HepG2 (cell line): ENCODE data around the gene ADAR. TPM values are rescaled to one million over a fixed set of nuclear protein-coding genes. Genes with fewer than 3 reads are reported as not detected.

Experiments
- AGO1 ChIP-seq: fragments of 200-400 bp; formaldehyde crosslinking; IDR thresholded peaks from 2 replicates; pipeline ENCODE4 v1.6.1; 2017; ENCODE audit warnings: mild to moderate bottlenecking, low read depth, low read length, moderate library complexity; ENCODE audit not compliant: poor library complexity, severe bottlenecking
- GTF3A ChIP-seq: sonication (generic); formaldehyde crosslinking; conservative IDR thresholded peaks from 2 replicates; pipeline ENCODE4 v1.4.0; 2020; ENCODE audit warnings: mild to moderate bottlenecking, missing genetic modification reagents
- HMG20B ChIP-seq: conservative IDR thresholded peaks from 2 replicates; pipeline ENCODE4 v1.6.1; 2016; ENCODE audit warnings: missing genetic modification reagents, missing compliant biosample characterization
- HNRNPLL ChIP-seq: fragments of 200-400 bp; formaldehyde crosslinking; IDR thresholded peaks from 2 replicates; pipeline ENCODE4 v1.6.1; 2017; ENCODE audit warnings: mild to moderate bottlenecking, low read depth, low read length; ENCODE audit not compliant: poor library complexity, severe bottlenecking
- JDP2 ChIP-seq: sonication (generic); formaldehyde crosslinking; IDR thresholded peaks from 2 replicates; pipeline ENCODE4 v1.8.1; 2022; ENCODE audit warnings: missing genetic modification reagents, borderline replicate concordance
- KDM2A ChIP-seq: sonication (generic); formaldehyde crosslinking; IDR thresholded peaks from 2 replicates; pipeline ENCODE4 v1.4.0; 2020; ENCODE audit warnings: low read depth, missing genetic modification reagents, borderline replicate concordance
- KDM5A ChIP-seq: fragments of 200-600 bp; sonication (generic); IDR thresholded peaks from 2 replicates; pipeline ENCODE4 v1.7.0; 2018; ENCODE audit warnings: antibody characterized with exemption, mild to moderate bottlenecking, low read length, borderline replicate concordance
- MLX ChIP-seq: IDR thresholded peaks from 2 replicates; pipeline ENCODE4 v1.6.1; 2016
- NAIF1 ChIP-seq: sonication (generic); formaldehyde crosslinking; IDR thresholded peaks from 2 replicates; pipeline ENCODE4 v1.5.0; 2020; ENCODE audit warnings: mild to moderate bottlenecking, missing genetic modification reagents, borderline replicate concordance
- NCOR1 ChIP-seq: fragments of 200-600 bp; sonication (generic); IDR thresholded peaks from 2 replicates; pipeline ENCODE4 v1.7.0; 2017; ENCODE audit warnings: antibody characterized with exemption, low read length, borderline replicate concordance
- POLR2G ChIP-seq: fragments of 200-400 bp; formaldehyde crosslinking; IDR thresholded peaks from 2 replicates; pipeline ENCODE4 v1.6.1; 2018; ENCODE audit warnings: mild to moderate bottlenecking, low read depth, low read length, moderate library complexity
- RORA ChIP-seq: sonication (generic); formaldehyde crosslinking; IDR thresholded peaks from 2 replicates; pipeline ENCODE4 v1.5.0; 2020; ENCODE audit warnings: mild to moderate bottlenecking, missing genetic modification reagents, moderate library complexity
- RXRA ChIP-seq: sonication (generic); formaldehyde crosslinking; IDR thresholded peaks from 2 replicates; pipeline ENCODE4 v1.5.1; 2020; ENCODE audit warnings: missing genetic modification reagents
- SIX1 ChIP-seq: sonication (generic); formaldehyde crosslinking; IDR thresholded peaks from 2 replicates; pipeline ENCODE4 v1.4.0; 2020; ENCODE audit warnings: missing genetic modification reagents, borderline replicate concordance
- SOX13 ChIP-seq, 3 experiments: fragments of 450-650 bp in 1 of 3; sonication (generic) in 1 of 3; formaldehyde crosslinking in 1 of 3; IDR thresholded peaks in 2 of 3; conservative IDR thresholded peaks in 1 of 3; 2 replicates each; pipeline versions ENCODE4 v1.5.0 to v1.6.1; 2016 to 2020; ENCODE audit warnings: antibody characterized with exemption in 1 of 3, mild to moderate bottlenecking in 1 of 3, missing compliant biosample characterization in 1 of 3, missing genetic modification reagents in 1 of 3, moderate library complexity in 1 of 3
- ZNF143 ChIP-seq: sonication (generic); formaldehyde crosslinking; IDR thresholded peaks from 2 replicates; pipeline ENCODE4 v1.4.0; 2020; ENCODE audit warnings: missing genetic modification reagents
- ZNF383 ChIP-seq: sonication (generic); formaldehyde crosslinking; IDR thresholded peaks from 2 replicates; pipeline ENCODE4 v1.4.0; 2020; ENCODE audit warnings: missing genetic modification reagents, mild to moderate bottlenecking, borderline replicate concordance
- ZSCAN9 ChIP-seq: IDR thresholded peaks from 2 replicates; pipeline ENCODE4 v1.6.1; 2016; ENCODE audit warnings: borderline replicate concordance
- polyA plus RNA-seq, 8 experiments: library from polyadenylated mRNA; depleted of rRNA in 3 of 8; stranded (reverse) in 7 of 8; unstranded in 1 of 8; fragments of >200 nt; fragmentation: Illumina TruSeq in 4 of 8; extraction: Trizol in 4 of 8; gene quantifications; 2 replicates each; pipeline versions ENCODE4 v1.2.1 to v1.2.3, GENCODE V29; 2011 to 2016; ENCODE audit warnings: low read depth in 4 of 8, missing spikeins in 1 of 8, mixed read lengths in 1 of 8; ENCODE audit not compliant: insufficient read depth in 1 of 8
- total RNA-seq, 5 experiments: library from RNA; depleted of rRNA; stranded (reverse); fragments of >200 nt; fragmentation: Illumina TruSeq; extraction: Trizol; gene quantifications; 2 replicates each; pipeline ENCODE4 v1.2.3, GENCODE V29; 2016; ENCODE audit warnings: low read depth in 1 of 5
- TF ChIP-seq, protein P1 (sequence below): sonication (generic); formaldehyde crosslinking; IDR thresholded peaks from 2 replicates; pipeline ENCODE4 v1.9.0; 2022; ENCODE audit warnings: low read depth, missing genetic modification reagents
- TF ChIP-seq, protein P2 (sequence below): sonication (generic); formaldehyde crosslinking; IDR thresholded peaks from 2 replicates; pipeline ENCODE4 v1.4.0; 2020; ENCODE audit warnings: missing genetic modification reagents

Gene ADAR
- total and polyA plus RNA-seq, 2 of the 13 experiments (the other 11 are each of a cell fraction or from before 2014, with no cell fraction given) = 70.8 to 86.2 TPM

DNA sequence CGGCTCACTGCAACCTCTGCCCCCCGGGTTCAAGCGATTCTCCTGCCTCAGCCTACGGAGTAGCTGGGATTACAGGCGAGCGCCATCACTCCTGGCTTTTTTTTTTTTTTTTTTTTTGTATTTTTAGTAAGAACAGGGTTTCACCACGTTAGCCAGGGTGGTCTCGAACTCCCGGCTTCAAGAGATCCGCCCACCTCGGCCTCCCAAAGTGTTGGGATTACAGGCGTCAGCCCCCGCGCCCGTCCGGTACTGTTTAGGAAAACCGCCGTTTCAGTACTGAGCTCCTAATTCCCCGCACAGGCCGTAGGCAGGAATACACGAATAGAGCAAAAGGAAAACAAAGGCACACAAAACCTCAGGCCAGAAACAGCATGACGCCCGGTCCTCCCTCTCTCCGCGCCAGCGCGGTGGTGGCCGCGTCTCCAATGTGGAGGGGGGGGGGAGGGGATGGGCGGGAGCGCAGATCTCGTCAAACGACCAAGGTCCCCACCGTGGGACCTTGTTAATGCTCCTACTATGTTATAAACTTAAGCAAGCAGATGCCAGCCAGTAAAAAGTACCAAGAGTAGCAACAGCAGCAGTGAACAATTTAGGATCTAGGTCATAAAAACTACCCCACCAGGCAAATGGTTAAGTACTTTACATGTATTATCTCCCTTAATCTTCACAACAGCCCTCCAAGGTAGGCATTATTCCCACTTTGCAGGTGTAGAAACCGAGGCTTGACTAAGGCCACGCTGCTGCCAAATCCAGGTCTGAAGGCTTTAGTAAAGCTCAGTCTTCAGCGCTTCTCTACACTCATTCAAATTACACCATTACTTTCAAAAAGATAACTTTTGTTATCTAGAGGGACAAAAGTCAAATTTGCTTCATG, 648 bp upstream of the ADAR start (continued):
- TF ChIP-seq ZNF383 (no peak), KDM2A (CRISPR knock-in tag) (no peak), NAIF1 (CRISPR knock-in tag) (0 out of 2 replicates have a peak, but pooled peaks have one; percentile 61), KDM5A (no peak), SOX13 (IDR thresholded peaks at IDR 0.05) (no peak), SOX13 (CRISPR knock-in tag; conservative IDR thresholded peaks at IDR 0.05 in 1 of 2, IDR thresholded peaks at IDR 0.05 in 1 of 2) (no peak), GTF3A (no peak), ZSCAN9 (CRISPR knock-in tag) (no peak), MLX (no peak), HNRNPLL (peak; percentile 55), NCOR1 (peak; percentile 13; the same call in 1 of the 2 replicates), POLR2G (no peak), HMG20B (CRISPR knock-in tag) (0 out of 2 replicates have a peak, but pooled peaks have one; percentile 7), SIX1 (CRISPR knock-in tag) (no peak), ZNF143 (CRISPR knock-in tag) (no peak), RORA (CRISPR knock-in tag) (no peak), AGO1 (no peak), RXRA (CRISPR knock-in tag) (no peak), JDP2 (CRISPR knock-in tag) (no peak)
- TF ChIP-seq, protein P1, sequence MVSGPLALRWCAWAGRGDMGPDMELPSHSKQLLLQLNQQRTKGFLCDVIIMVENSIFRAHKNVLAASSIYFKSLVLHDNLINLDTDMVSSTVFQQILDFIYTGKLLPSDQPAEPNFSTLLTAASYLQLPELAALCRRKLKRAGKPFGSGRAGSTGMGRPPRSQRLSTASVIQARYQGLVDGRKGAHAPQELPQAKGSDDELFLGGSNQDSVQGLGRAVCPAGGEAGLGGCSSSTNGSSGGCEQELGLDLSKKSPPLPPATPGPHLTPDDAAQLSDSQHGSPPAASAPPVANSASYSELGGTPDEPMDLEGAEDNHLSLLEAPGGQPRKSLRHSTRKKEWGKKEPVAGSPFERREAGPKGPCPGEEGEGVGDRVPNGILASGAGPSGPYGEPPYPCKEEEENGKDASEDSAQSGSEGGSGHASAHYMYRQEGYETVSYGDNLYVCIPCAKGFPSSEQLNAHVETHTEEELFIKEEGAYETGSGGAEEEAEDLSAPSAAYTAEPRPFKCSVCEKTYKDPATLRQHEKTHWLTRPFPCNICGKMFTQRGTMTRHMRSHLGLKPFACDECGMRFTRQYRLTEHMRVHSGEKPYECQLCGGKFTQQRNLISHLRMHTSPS (CRISPR knock-in tag) = no peak
- TF ChIP-seq, protein P2, sequence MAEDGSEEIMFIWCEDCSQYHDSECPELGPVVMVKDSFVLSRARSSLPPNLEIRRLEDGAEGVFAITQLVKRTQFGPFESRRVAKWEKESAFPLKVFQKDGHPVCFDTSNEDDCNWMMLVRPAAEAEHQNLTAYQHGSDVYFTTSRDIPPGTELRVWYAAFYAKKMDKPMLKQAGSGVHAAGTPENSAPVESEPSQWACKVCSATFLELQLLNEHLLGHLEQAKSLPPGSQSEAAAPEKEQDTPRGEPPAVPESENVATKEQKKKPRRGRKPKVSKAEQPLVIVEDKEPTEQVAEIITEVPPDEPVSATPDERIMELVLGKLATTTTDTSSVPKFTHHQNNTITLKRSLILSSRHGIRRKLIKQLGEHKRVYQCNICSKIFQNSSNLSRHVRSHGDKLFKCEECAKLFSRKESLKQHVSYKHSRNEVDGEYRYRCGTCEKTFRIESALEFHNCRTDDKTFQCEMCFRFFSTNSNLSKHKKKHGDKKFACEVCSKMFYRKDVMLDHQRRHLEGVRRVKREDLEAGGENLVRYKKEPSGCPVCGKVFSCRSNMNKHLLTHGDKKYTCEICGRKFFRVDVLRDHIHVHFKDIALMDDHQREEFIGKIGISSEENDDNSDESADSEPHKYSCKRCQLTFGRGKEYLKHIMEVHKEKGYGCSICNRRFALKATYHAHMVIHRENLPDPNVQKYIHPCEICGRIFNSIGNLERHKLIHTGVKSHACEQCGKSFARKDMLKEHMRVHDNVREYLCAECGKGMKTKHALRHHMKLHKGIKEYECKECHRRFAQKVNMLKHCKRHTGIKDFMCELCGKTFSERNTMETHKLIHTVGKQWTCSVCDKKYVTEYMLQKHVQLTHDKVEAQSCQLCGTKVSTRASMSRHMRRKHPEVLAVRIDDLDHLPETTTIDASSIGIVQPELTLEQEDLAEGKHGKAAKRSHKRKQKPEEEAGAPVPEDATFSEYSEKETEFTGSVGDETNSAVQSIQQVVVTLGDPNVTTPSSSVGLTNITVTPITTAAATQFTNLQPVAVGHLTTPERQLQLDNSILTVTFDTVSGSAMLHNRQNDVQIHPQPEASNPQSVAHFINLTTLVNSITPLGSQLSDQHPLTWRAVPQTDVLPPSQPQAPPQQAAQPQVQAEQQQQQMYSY (CRISPR knock-in tag) = no peak
